ENCODE data around the gene USP21. TPM values are rescaled to one million over a fixed set of nuclear protein-coding genes. Genes with fewer than 3 reads are reported as not detected.

The USP21 gene
- total and polyA plus RNA-seq, 2 of the 13 experiments (the other 11 are each of a cell fraction or from before 2014, with no cell fraction given), result 10.1 to 33.1 TPM

DNA sequence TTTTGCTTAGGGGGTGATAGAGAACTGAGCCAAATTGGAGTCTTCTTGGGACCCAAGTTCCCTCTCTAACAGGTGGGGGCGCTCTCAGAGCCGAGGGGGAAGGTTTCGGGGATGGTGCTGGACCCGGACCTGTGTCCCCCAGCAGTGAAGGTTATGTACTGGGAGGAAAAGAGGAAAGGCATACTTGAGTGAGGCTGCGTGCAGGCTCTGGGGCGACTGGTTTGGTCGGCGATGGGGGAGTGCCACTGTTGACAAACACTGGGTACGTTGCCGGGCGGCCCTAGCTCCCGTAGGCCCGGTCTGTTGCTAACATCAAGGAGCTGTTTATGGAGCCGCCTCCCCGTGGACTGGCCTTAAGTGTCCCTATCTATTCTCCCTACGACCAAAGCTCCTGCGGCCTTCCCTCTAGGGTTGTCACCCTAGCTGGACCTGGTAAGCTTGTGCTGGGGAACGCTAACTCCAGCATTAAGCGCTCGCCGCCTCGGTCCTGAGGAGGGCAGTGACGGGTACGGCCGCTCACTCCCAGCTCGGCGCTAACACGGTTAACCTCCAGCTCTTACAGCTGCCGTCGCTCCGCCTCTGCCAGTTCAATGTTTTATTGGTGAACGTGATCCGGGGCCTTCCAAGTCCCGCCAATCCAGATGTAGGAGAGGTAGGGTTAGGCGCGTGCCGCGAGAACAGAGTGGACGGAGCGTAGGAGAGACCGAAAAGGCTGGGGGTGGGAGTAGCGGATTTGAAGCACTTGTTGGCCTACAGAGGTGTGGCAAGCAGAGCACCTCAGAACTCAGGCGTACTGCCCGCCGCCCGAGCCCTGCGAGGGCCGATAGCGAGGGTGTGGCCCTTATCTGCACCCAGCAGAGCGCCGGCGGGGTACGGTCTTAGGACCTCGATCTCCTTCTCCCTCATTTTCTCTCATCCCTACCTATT lies 6.7 kb downstream of the USP21 start, which contains the start of gene PPOX (continued):
- TF ChIP-seq PTBP1 (IDR thresholded peaks at IDR 0.05; ENCODE audit: low read depth, low read length, poor library complexity, severe bottlenecking) (peak; percentile 8), FOXC1 (CRISPR knock-in tag; IDR thresholded peaks at IDR 0.05; ENCODE audit: borderline replicate concordance) (0 out of 2 replicates have a peak, but pooled peaks have one; percentile 71), NFE2L2 (IDR thresholded peaks at IDR 0.05; ENCODE audit: low read length) (no peak), SRY (CRISPR knock-in tag; IDR thresholded peaks at IDR 0.05) (peak; percentile 23; the same call in 1 of the 2 replicates), GFI1 (CRISPR knock-in tag; IDR thresholded peaks at IDR 0.05; ENCODE audit: borderline replicate concordance) (no peak), ZNF205 (CRISPR knock-in tag; IDR thresholded peaks at IDR 0.05) (no peak), TARDBP (CRISPR knock-in tag; IDR thresholded peaks at IDR 0.05) (no peak; the same call in 1 of the 2 replicates), GATA4 (IDR thresholded peaks at IDR 0.05; ENCODE audit: borderline replicate concordance, low read depth) (no peak), RFXAP (CRISPR knock-in tag; IDR thresholded peaks at IDR 0.05; ENCODE audit: borderline replicate concordance) (peak; percentile 89; the same call in 1 of the 2 replicates), HNRNPLL (IDR thresholded peaks at IDR 0.05; ENCODE audit: low read depth, low read length, poor library complexity, severe bottlenecking) (peak; percentile 55), NCOA2 (CRISPR knock-in tag; IDR thresholded peaks at IDR 0.05) (no peak), ZIK1 (CRISPR knock-in tag; IDR thresholded peaks at IDR 0.05; ENCODE audit: borderline replicate concordance, low read depth) (no peak), GABPA (IDR thresholded peaks at IDR 0.05; ENCODE audit: low read depth, low read length) (no peak), GABPA (CRISPR knock-in tag; IDR thresholded peaks at IDR 0.05; ENCODE audit: low read depth) (peak; percentile 59)
- TF ChIP-seq, protein P1, sequence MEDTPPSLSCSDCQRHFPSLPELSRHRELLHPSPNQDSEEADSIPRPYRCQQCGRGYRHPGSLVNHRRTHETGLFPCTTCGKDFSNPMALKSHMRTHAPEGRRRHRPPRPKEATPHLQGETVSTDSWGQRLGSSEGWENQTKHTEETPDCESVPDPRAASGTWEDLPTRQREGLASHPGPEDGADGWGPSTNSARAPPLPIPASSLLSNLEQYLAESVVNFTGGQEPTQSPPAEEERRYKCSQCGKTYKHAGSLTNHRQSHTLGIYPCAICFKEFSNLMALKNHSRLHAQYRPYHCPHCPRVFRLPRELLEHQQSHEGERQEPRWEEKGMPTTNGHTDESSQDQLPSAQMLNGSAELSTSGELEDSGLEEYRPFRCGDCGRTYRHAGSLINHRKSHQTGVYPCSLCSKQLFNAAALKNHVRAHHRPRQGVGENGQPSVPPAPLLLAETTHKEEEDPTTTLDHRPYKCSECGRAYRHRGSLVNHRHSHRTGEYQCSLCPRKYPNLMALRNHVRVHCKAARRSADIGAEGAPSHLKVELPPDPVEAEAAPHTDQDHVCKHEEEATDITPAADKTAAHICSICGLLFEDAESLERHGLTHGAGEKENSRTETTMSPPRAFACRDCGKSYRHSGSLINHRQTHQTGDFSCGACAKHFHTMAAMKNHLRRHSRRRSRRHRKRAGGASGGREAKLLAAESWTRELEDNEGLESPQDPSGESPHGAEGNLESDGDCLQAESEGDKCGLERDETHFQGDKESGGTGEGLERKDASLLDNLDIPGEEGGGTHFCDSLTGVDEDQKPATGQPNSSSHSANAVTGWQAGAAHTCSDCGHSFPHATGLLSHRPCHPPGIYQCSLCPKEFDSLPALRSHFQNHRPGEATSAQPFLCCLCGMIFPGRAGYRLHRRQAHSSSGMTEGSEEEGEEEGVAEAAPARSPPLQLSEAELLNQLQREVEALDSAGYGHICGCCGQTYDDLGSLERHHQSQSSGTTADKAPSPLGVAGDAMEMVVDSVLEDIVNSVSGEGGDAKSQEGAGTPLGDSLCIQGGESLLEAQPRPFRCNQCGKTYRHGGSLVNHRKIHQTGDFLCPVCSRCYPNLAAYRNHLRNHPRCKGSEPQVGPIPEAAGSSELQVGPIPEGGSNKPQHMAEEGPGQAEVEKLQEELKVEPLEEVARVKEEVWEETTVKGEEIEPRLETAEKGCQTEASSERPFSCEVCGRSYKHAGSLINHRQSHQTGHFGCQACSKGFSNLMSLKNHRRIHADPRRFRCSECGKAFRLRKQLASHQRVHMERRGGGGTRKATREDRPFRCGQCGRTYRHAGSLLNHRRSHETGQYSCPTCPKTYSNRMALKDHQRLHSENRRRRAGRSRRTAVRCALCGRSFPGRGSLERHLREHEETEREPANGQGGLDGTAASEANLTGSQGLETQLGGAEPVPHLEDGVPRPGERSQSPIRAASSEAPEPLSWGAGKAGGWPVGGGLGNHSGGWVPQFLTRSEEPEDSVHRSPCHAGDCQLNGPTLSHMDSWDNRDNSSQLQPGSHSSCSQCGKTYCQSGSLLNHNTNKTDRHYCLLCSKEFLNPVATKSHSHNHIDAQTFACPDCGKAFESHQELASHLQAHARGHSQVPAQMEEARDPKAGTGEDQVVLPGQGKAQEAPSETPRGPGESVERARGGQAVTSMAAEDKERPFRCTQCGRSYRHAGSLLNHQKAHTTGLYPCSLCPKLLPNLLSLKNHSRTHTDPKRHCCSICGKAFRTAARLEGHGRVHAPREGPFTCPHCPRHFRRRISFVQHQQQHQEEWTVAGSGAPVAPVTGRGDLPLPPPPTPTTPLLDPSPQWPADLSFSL (CRISPR knock-in tag; IDR thresholded peaks at IDR 0.05), result no peak
- TF ChIP-seq, protein P2, sequence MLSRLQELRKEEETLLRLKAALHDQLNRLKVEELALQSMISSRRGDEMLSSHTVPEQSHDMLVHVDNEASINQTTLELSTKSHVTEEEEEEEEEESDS (CRISPR knock-in tag; IDR thresholded peaks at IDR 0.05; ENCODE audit: borderline replicate concordance), result no peak
- TF ChIP-seq, protein P3, sequence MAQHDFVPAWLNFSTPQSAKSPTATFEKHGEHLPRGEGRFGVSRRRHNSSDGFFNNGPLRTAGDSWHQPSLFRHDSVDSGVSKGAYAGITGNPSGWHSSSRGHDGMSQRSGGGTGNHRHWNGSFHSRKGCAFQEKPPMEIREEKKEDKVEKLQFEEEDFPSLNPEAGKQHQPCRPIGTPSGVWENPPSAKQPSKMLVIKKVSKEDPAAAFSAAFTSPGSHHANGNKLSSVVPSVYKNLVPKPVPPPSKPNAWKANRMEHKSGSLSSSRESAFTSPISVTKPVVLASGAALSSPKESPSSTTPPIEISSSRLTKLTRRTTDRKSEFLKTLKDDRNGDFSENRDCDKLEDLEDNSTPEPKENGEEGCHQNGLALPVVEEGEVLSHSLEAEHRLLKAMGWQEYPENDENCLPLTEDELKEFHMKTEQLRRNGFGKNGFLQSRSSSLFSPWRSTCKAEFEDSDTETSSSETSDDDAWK (CRISPR knock-in tag; IDR thresholded peaks at IDR 0.05), result no peak
- TF ChIP-seq, protein P4, sequence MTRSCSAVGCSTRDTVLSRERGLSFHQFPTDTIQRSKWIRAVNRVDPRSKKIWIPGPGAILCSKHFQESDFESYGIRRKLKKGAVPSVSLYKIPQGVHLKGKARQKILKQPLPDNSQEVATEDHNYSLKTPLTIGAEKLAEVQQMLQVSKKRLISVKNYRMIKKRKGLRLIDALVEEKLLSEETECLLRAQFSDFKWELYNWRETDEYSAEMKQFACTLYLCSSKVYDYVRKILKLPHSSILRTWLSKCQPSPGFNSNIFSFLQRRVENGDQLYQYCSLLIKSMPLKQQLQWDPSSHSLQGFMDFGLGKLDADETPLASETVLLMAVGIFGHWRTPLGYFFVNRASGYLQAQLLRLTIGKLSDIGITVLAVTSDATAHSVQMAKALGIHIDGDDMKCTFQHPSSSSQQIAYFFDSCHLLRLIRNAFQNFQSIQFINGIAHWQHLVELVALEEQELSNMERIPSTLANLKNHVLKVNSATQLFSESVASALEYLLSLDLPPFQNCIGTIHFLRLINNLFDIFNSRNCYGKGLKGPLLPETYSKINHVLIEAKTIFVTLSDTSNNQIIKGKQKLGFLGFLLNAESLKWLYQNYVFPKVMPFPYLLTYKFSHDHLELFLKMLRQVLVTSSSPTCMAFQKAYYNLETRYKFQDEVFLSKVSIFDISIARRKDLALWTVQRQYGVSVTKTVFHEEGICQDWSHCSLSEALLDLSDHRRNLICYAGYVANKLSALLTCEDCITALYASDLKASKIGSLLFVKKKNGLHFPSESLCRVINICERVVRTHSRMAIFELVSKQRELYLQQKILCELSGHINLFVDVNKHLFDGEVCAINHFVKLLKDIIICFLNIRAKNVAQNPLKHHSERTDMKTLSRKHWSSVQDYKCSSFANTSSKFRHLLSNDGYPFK (CRISPR knock-in tag; IDR thresholded peaks at IDR 0.05; ENCODE audit: borderline replicate concordance), result 0 out of 2 replicates have a peak, but pooled peaks have one; percentile 39
